ENCODE results near the gene PSMA4.
"Not testable (repeated sequence)": the region's sequence is repeated elsewhere in the genome, so short reads cannot be mapped to it uniquely, and the experiment has no call there.

Gene PSMA4

GRCh38 chr15:78550815-78551214 is 10.6 kb downstream of the PSMA4 start:
- TF ChIP-seq CTCF (IDR thresholded peaks at IDR 0.05; ENCODE audit: insufficient read depth, low read depth, low read length, missing control alignments) = no peak

GRCh38 chr15:78551902-78552301 is 11.7 kb downstream of the PSMA4 start:
- no peak for TF ChIP-seq CTCF (IDR thresholded peaks at IDR 0.05; ENCODE audit: insufficient read depth, low read depth, low read length, missing control alignments)
- DNase-seq (ENCODE audit: low read depth) = no peak
- no peak overlapping the region for H3K4me3 ChIP-seq (ENCODE audit: low read length)

More at GRCh38 chr15:78550815-78551214, 10.6 kb downstream of the PSMA4 start:
- no peak for DNase-seq (ENCODE audit: low read depth)
- no peak overlapping the region for H3K4me3 ChIP-seq (ENCODE audit: low read length)

DNA sequence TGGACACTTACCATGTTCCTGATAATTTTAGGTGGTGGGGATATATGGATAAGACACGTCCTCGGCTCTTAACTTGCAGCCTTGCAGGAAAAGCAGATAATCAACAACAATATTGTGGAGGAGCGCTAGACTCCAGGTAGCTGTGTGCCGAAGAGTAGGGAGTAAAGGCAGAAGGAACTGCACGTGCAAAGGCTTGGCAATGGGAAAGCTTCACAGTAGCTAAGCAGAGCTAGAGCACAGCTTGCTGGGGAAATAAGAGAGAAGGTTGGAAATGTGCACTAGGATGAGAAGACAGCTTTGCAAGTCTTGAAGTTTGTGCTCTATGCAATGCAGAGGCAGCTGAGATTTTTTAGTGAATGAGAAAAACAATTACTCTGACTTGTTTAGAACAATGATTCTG is 12.4 kb downstream of the PSMA4 start:
- no peak for DNase-seq (ENCODE audit: low read depth)
- no peak overlapping the region for H3K4me3 ChIP-seq (ENCODE audit: low read length)
- TF ChIP-seq CTCF (IDR thresholded peaks at IDR 0.05; ENCODE audit: insufficient read depth, low read depth, low read length, missing control alignments) = no peak

DNA sequence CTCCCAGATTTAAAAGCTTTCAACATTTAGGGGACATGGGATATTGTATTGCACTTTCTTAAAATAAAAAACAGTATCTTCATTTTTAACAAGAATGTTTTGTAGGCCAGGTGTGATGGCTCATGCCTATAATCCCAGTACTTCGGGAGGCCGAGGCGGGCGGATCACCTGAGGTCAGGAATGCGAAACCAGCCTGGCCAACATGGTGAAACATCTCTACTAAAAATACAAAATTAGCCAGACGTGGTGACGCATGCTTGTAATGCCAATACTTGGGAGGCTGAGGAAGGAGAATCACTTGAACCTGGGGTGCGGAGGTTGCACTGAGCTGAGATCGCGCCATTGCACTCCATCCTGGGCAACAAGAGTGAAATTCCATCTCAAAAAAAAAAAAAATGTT is 20.0 kb downstream of the PSMA4 start:
- not testable (repeated sequence) for DNase-seq (ENCODE audit: low read depth); H3K4me3 ChIP-seq (ENCODE audit: low read length)

- H3K4me3 ChIP-seq (ENCODE audit: low read length) = no peak overlapping the region
- no peak for DNase-seq (ENCODE audit: low read depth)
- TF ChIP-seq CTCF (IDR thresholded peaks at IDR 0.05; ENCODE audit: insufficient read depth, low read depth, low read length, missing control alignments) = no peak
Measured at GRCh38 chr15:78561490-78561889, 21.2 kb downstream of the PSMA4 start.

- TF ChIP-seq CTCF (IDR thresholded peaks at IDR 0.05; ENCODE audit: insufficient read depth, low read depth, low read length, missing control alignments) = no peak
Measured at GRCh38 chr15:78563092-78563491, 22.8 kb downstream of the PSMA4 start.

GRCh38 chr15:78564743-78565096 is 24.5 kb downstream of the PSMA4 start:
- H3K4me3 ChIP-seq (ENCODE audit: low read length) = no peak overlapping the region
- DNase-seq (ENCODE audit: low read depth) = no peak
- no peak for TF ChIP-seq CTCF (IDR thresholded peaks at IDR 0.05; ENCODE audit: insufficient read depth, low read depth, low read length, missing control alignments)

More at GRCh38 chr15:78563092-78563491, 22.8 kb downstream of the PSMA4 start:
- H3K4me3 ChIP-seq (ENCODE audit: low read length) = no peak overlapping the region
- no peak for DNase-seq (ENCODE audit: low read depth)
